Smooth muscle cell of the brain vasculature (primary cell): ENCODE data around the gene RAP2A.

ENCODE experiments used
- DNase-seq: peaks from one replicate; pipeline ENCODE4 v3.0.0-alpha.2; 2012; ENCODE audit warnings: low read depth, low spot score

RAP2A gene

GRCh38 chr13:97422118-97423054 lies 11.6 kb upstream of the RAP2A start:
- DNase-seq, result no peak

- no peak for DNase-seq
Observed at GRCh38 chr13:97423300-97424045, 10.5 kb upstream of the RAP2A start.

GRCh38 chr13:97425590-97425989 lies 8.4 kb upstream of the RAP2A start:
- no peak for DNase-seq

GRCh38 chr13:97426695-97427094 lies 7.3 kb upstream of the RAP2A start:
- no peak for DNase-seq

- no peak for DNase-seq
Observed at GRCh38 chr13:97429681-97430081, 4.3 kb upstream of the RAP2A start.

GRCh38 chr13:97430296-97430695 lies 3.7 kb upstream of the RAP2A start:
- DNase-seq, result no peak

- no peak for DNase-seq
Observed at GRCh38 chr13:97431171-97431764, 2.7 kb upstream of the RAP2A start.

GRCh38 chr13:97432232-97432916 lies 1.6 kb upstream of the RAP2A start:
- no peak for DNase-seq

- DNase-seq, result peak; percentile 99
Observed at GRCh38 chr13:97432917-97433726, 847 bp upstream of the RAP2A start.

GRCh38 chr13:97434397-97435201 lies 630 bp downstream of the RAP2A start:
- DNase-seq, result no peak

GRCh38 chr13:97435323-97435722 lies 1.4 kb downstream of the RAP2A start:
- DNase-seq, result no peak

GRCh38 chr13:97435794-97436193 lies 1.8 kb downstream of the RAP2A start:
- no peak for DNase-seq

- no peak for DNase-seq
Observed at GRCh38 chr13:97436845-97437244, 2.9 kb downstream of the RAP2A start.

- DNase-seq, result no peak
Observed at GRCh38 chr13:97437729-97438128, 3.8 kb downstream of the RAP2A start.

GRCh38 chr13:97438856-97439595 lies 5.1 kb downstream of the RAP2A start:
- no peak for DNase-seq

GRCh38 chr13:97440598-97441170 lies 6.7 kb downstream of the RAP2A start:
- no peak for DNase-seq

- DNase-seq, result no peak
Observed at GRCh38 chr13:97441368-97441767, 7.4 kb downstream of the RAP2A start.

GRCh38 chr13:97445522-97446187 lies 11.7 kb downstream of the RAP2A start:
- DNase-seq, result no peak
